HG03039 (cell line): ENCODE results near the gene SLC12A4.
"Not testable (repeated sequence)": the region's sequence is repeated elsewhere in the genome, so short reads cannot be mapped to it uniquely, and the experiment has no call there.

Source experiments
- ATAC-seq: cut with Tn5 transposase; IDR thresholded peaks from one replicate; pipeline ENCODE4 v1.9.1; 2021; ENCODE audit warnings: mild to moderate bottlenecking, moderate library complexity; ENCODE audit not compliant: unreplicated experiment

SLC12A4 gene

GRCh38 chr16:67988675-67989074 lies 20.2 kb upstream of the SLC12A4 start:
- ATAC-seq, result no peak

- no peak for ATAC-seq
These were observed 19.2 kb upstream of the SLC12A4 start for GRCh38 chr16:67987460-67988160.

GRCh38 chr16:67986949-67987348 lies 18.5 kb upstream of the SLC12A4 start:
- no peak for ATAC-seq

- ATAC-seq, result no peak
These were observed 13.7 kb upstream of the SLC12A4 start for GRCh38 chr16:67982011-67982696.

- ATAC-seq, result no peak
These were observed 11.7 kb upstream of the SLC12A4 start, which contains the start of gene DPEP3 for GRCh38 chr16:67979955-67980678. Gene DPEP3 (minus strand): TSS chr16:67980499. CDS start chr16:67980380, 119 bp downstream.

- no peak for ATAC-seq
These were observed 9.2 kb upstream of the SLC12A4 start for GRCh38 chr16:67977469-67978227.

- ATAC-seq, result no peak
These were observed 8.6 kb upstream of the SLC12A4 start for GRCh38 chr16:67977005-67977404.

GRCh38 chr16:67976205-67976604 lies 7.8 kb upstream of the SLC12A4 start:
- no peak for ATAC-seq

GRCh38 chr16:67975321-67976105 lies 7.1 kb upstream of the SLC12A4 start:
- no peak for ATAC-seq

- ATAC-seq, result not testable (repeated sequence)
These were observed 3.8 kb upstream of the SLC12A4 start for GRCh38 chr16:67972285-67972684.

- no peak for ATAC-seq
These were observed 2.7 kb upstream of the SLC12A4 start for GRCh38 chr16:67971111-67971510.

- no peak for ATAC-seq
These were observed 1.0 kb upstream of the SLC12A4 start for GRCh38 chr16:67969254-67970039.

GRCh38 chr16:67967958-67968399 lies 458 bp downstream of the SLC12A4 start:
- ATAC-seq, result peak; percentile 25

GRCh38 chr16:67967183-67967957 lies 1.1 kb downstream of the SLC12A4 start:
- peak; percentile 3 for ATAC-seq

GRCh38 chr16:67966549-67967182 lies 1.8 kb downstream of the SLC12A4 start:
- ATAC-seq, result no peak

- ATAC-seq, result no peak
These were observed 2.5 kb downstream of the SLC12A4 start for GRCh38 chr16:67965668-67966548.

- no peak for ATAC-seq
These were observed 3.8 kb downstream of the SLC12A4 start for GRCh38 chr16:67964477-67965131.
